ENCODE results near the gene CACNA2D2.

DNA sequence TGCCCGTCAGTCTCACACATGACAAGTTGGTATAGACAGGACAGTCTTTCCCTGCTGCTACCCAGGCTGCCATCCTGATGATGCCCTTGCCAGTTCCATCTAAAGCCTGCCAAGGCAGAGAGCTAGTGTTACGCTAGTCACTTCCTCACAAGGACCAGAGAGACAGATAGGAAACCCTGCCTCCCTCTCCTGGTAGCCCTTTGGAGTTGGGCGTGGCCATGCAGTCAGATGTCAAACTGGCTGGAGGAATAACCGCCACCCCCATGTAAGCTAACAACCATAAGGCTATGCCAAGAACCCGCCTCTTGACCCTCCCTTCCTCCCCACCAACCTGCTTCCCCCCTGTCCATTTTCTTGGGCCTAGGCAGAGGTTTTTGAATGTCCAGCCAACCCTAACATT is 146.9 kb downstream of the CACNA2D2 start:
- TF ChIP-seq, protein P1, sequence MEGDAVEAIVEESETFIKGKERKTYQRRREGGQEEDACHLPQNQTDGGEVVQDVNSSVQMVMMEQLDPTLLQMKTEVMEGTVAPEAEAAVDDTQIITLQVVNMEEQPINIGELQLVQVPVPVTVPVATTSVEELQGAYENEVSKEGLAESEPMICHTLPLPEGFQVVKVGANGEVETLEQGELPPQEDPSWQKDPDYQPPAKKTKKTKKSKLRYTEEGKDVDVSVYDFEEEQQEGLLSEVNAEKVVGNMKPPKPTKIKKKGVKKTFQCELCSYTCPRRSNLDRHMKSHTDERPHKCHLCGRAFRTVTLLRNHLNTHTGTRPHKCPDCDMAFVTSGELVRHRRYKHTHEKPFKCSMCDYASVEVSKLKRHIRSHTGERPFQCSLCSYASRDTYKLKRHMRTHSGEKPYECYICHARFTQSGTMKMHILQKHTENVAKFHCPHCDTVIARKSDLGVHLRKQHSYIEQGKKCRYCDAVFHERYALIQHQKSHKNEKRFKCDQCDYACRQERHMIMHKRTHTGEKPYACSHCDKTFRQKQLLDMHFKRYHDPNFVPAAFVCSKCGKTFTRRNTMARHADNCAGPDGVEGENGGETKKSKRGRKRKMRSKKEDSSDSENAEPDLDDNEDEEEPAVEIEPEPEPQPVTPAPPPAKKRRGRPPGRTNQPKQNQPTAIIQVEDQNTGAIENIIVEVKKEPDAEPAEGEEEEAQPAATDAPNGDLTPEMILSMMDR (IDR thresholded peaks at IDR 0.05; ENCODE audit: borderline replicate concordance, extremely low read depth, low read length, poor library complexity, severe bottlenecking), result no peak
- TF ChIP-seq EZH2 (IDR thresholded peaks at IDR 0.05; ENCODE audit: borderline replicate concordance, low read depth, low read length, severe bottlenecking), result no peak

Data from DND-41 (cell line).